HepG2 (cell line): ENCODE results near the gene RBL1. TPM values are rescaled to one million over a fixed set of nuclear protein-coding genes. Genes with fewer than 3 reads are reported as not detected.

Experiments used
- CCDC6 ChIP-seq: sonication (generic); formaldehyde crosslinking; IDR thresholded peaks from 2 replicates; pipeline ENCODE4 v1.8.1; 2022; ENCODE audit warnings: mild to moderate bottlenecking, missing genetic modification reagents, moderate library complexity
- IKZF1 ChIP-seq: fragments of 450-650 bp; IDR thresholded peaks from 2 replicates; pipeline ENCODE4 v1.7.1; 2016
- IKZF5 ChIP-seq: IDR thresholded peaks from 2 replicates; pipeline ENCODE4 v1.6.1; 2018; ENCODE audit warnings: missing genetic modification reagents, mild to moderate bottlenecking, missing compliant biosample characterization
- KLF9 ChIP-seq: IDR thresholded peaks from 2 replicates; pipeline ENCODE4 v1.6.1; 2016; ENCODE audit warnings: low read depth
- MIER3 ChIP-seq: IDR thresholded peaks from 2 replicates; pipeline ENCODE4 v1.6.1; 2016; ENCODE audit warnings: missing compliant biosample characterization, borderline replicate concordance
- NR2F1 ChIP-seq, 2 experiments: fragments of 450-650 bp in 1 of 2; formaldehyde crosslinking in 1 of 2; IDR thresholded peaks; 2 replicates each; pipeline versions ENCODE4 v1.5.0 to v1.6.1; 2016 to 2020; ENCODE audit warnings: mild to moderate bottlenecking in 1 of 2, missing compliant biosample characterization in 1 of 2, missing genetic modification reagents in 1 of 2, moderate library complexity in 1 of 2
- POGZ ChIP-seq: sonication (generic); formaldehyde crosslinking; IDR thresholded peaks from 2 replicates; pipeline ENCODE4 v1.4.0; 2020; ENCODE audit warnings: mild to moderate bottlenecking, missing genetic modification reagents
- RFX3 ChIP-seq: IDR thresholded peaks from 2 replicates; pipeline ENCODE4 v1.6.1; 2016; ENCODE audit warnings: missing biosample characterization, missing genetic modification reagents
- SIN3A ChIP-seq: IDR thresholded peaks from 2 replicates; pipeline ENCODE4 v1.6.1; 2011; ENCODE audit warnings: low read depth, mild to moderate bottlenecking, control low read depth, low read length, borderline replicate concordance
- SUZ12 ChIP-seq: fragments of 150-350 bp; IDR thresholded peaks from 2 replicates; pipeline ENCODE4 v1.6.1; 2014; ENCODE audit warnings: low read depth, low read length
- WIZ ChIP-seq: sonication (generic); formaldehyde crosslinking; IDR thresholded peaks from 2 replicates; pipeline ENCODE4 v1.5.1; 2020; ENCODE audit warnings: mild to moderate bottlenecking, missing genetic modification reagents
- XRCC5 ChIP-seq: fragments of 200-400 bp; formaldehyde crosslinking; optimal IDR thresholded peaks from 2 replicates; pipeline ENCODE3; 2017; ENCODE audit warnings: mild to moderate bottlenecking, low read length
- YEATS4 ChIP-seq: sonication (generic); formaldehyde crosslinking; IDR thresholded peaks from 2 replicates; pipeline ENCODE4 v1.4.0; 2020; ENCODE audit warnings: missing genetic modification reagents, borderline replicate concordance
- ZFX ChIP-seq: sonication (generic); formaldehyde crosslinking; IDR thresholded peaks from 2 replicates; pipeline ENCODE4 v1.4.0; 2020; ENCODE audit warnings: mild to moderate bottlenecking, low read depth, missing genetic modification reagents, moderate library complexity
- ZNF142 ChIP-seq: sonication (generic); formaldehyde crosslinking; IDR thresholded peaks from 2 replicates; pipeline ENCODE4 v1.4.0; 2020; ENCODE audit warnings: missing genetic modification reagents
- ZNF253 ChIP-seq: sonication (generic); formaldehyde crosslinking; IDR thresholded peaks from 2 replicates; pipeline ENCODE4 v1.8.0; 2022; ENCODE audit warnings: mild to moderate bottlenecking, missing genetic modification reagents, borderline replicate concordance
- ZNF280B ChIP-seq: sonication (generic); formaldehyde crosslinking; IDR thresholded peaks from 2 replicates; pipeline ENCODE4 v1.5.0; 2020; ENCODE audit warnings: missing genetic modification reagents, mild to moderate bottlenecking, borderline replicate concordance
- ZNF30 ChIP-seq: sonication (generic); formaldehyde crosslinking; IDR thresholded peaks from 2 replicates; pipeline ENCODE4 v1.5.0; 2020; ENCODE audit warnings: mild to moderate bottlenecking, missing genetic modification reagents
- ZNF501 ChIP-seq: sonication (generic); formaldehyde crosslinking; IDR thresholded peaks from 2 replicates; pipeline ENCODE4 v1.5.1; 2020; ENCODE audit warnings: mild to moderate bottlenecking, moderate library complexity, missing genetic modification reagents
- ZZZ3 ChIP-seq: sonication (generic); formaldehyde crosslinking; IDR thresholded peaks from 2 replicates; pipeline ENCODE4 v1.4.0; 2020; ENCODE audit warnings: missing genetic modification reagents, mild to moderate bottlenecking, borderline replicate concordance
- polyA plus RNA-seq, 8 experiments: library from polyadenylated mRNA; depleted of rRNA in 3 of 8; stranded (reverse) in 7 of 8; unstranded in 1 of 8; fragments of >200 nt; fragmentation: Illumina TruSeq in 4 of 8; extraction: Trizol in 4 of 8; gene quantifications; 2 replicates each; pipeline versions ENCODE4 v1.2.1 to v1.2.3, GENCODE V29; 2011 to 2016; ENCODE audit warnings: low read depth in 4 of 8, missing spikeins in 1 of 8, mixed read lengths in 1 of 8; ENCODE audit not compliant: insufficient read depth in 1 of 8
- total RNA-seq, 5 experiments: library from RNA; depleted of rRNA; stranded (reverse); fragments of >200 nt; fragmentation: Illumina TruSeq; extraction: Trizol; gene quantifications; 2 replicates each; pipeline ENCODE4 v1.2.3, GENCODE V29; 2016; ENCODE audit warnings: low read depth in 1 of 5

The RBL1 gene
- total and polyA plus RNA-seq, 2 of the 13 experiments (the other 11 are each of a cell fraction or from before 2014, with no cell fraction given), result 6.0 to 27.5 TPM

- TF ChIP-seq IKZF5 (no peak), IKZF1 (no peak), XRCC5 (no peak), ZZZ3 (CRISPR knock-in tag) (no peak), ZNF142 (CRISPR knock-in tag) (no peak), ZNF253 (CRISPR knock-in tag) (no peak), RFX3 (CRISPR knock-in tag) (no peak), ZNF280B (CRISPR knock-in tag) (no peak), ZNF501 (CRISPR knock-in tag) (no peak), ZNF30 (0 out of 2 replicates have a peak, but pooled peaks have one; percentile 28), WIZ (CRISPR knock-in tag) (0 out of 2 replicates have a peak, but pooled peaks have one; percentile 59), KLF9 (CRISPR knock-in tag) (no peak), POGZ (CRISPR knock-in tag) (no peak), ZFX (CRISPR knock-in tag) (peak; percentile 48; the same call in 1 of the 2 replicates), MIER3 (no peak), SUZ12 (no peak), NR2F1 (CRISPR knock-in tag; IDR thresholded peaks at IDR 0.05) (peak in 1 of 2 experiments; percentile 28; a peak in 1 of 4 replicates), SIN3A (no peak), YEATS4 (CRISPR knock-in tag) (no peak), CCDC6 (CRISPR knock-in tag) (0 out of 2 replicates have a peak, but pooled peaks have one; percentile 43)
These were observed 126.2 kb downstream of the RBL1 start (continued) for GRCh38 chr20:36969478-36970186.
